ENCODE measurements around the gene LRRC38.
"Not testable (repeated sequence)": the region's sequence is repeated elsewhere in the genome, so short reads cannot be mapped to it uniquely, and the experiment has no call there.

Gene LRRC38

DNA sequence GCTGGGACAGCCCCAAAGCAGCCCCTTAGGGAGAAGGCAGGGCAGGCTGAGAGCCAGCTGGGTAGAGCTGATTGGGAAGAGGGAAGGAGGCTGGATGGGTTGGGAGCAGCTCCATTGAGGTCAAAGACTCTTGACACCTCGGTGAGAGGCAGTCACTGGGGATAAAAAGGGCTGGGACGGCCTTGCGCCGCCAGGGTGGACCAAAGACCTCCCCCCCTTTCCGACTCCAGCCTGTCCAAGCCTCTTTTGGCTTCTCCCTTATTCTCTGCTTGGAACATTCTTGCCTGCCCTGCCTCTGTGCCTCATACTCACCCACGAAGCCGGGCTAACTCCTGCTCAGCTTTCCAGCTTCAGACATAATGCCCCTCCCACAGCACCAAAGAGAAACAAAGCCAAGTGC is 51.1 kb downstream of the LRRC38 start:
- no peak for DNase-seq (ENCODE audit: low read depth)

DNA sequence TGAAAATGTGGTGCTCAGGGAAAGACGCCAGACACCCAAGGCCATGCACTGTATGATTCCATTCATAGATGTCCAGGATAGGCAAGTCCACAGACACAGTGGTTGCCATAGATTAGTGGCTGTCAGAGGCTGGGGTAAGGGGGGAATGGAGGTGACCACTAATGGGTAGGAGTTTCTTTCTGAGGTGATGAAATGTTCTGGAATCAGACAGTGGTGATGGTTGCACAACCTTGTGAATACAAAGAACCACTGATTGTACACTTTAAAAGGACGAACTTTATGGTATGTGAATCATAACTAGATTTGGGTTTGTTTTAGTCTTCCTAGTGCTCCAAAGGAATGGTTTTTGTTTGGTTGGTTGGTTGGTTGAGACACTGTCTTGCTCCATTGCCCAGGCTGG is 51.8 kb downstream of the LRRC38 start:
- DNase-seq (ENCODE audit: low read depth), result no peak

DNA sequence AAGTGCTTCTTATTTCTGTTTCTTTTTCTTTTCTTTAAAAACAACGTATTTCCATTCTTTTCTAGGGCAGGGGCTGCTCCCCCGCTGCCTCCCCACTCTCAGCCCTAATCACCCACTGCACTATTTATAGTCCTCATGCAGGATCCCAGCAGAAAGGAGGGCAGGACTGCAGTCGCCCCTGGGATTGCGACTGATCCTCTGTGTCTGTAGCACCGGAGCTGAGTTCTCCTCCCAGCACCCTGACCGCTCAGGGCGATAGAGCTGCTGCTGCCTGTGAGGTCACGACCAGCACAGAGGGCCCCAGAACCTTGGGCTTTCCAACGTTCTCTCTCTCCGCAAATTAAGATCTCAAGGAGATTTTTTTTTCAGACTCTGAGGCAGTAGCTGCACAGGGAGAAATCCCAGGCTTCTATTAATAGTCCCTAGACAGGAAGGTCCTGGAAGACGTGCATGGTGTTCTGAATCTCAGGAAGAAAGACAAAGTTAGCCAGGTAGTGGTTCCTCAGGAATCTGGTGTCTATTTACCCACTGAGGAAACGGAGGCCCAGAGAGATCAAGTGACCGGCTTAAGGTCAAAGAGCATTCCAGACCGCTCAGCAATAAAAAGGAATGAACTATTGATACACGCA is 56.8 kb downstream of the LRRC38 start:
- no peak for DNase-seq (ENCODE audit: low read depth)

DNA sequence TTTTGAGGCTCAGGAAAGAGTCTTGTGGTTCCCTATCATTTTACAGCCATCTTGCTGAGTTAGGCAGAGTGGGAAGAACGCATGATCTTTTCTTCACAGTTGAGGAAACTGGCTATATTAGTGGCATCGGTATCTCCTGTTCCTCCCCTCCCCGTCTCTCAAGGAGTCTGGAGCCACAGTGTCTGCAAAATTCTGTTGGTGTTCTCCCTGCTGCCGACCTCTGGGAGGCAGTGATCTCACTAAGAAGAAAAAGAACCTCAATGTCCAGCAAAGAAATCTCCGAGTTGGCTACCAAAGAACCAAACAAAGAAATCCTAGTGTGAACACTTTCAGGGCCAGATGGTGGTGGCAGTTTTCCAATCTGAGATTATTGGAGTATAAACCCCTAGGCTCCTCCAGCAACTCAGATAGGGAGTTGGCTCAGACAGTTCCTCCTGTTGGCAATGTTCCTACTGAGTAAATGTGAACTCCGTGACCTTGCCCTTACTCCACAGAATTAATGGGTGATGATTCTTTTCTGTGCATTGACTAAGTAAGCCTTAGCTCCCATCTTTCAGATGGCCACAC is 62.3 kb downstream of the LRRC38 start:
- DNase-seq (ENCODE audit: low read depth), result no peak

DNA sequence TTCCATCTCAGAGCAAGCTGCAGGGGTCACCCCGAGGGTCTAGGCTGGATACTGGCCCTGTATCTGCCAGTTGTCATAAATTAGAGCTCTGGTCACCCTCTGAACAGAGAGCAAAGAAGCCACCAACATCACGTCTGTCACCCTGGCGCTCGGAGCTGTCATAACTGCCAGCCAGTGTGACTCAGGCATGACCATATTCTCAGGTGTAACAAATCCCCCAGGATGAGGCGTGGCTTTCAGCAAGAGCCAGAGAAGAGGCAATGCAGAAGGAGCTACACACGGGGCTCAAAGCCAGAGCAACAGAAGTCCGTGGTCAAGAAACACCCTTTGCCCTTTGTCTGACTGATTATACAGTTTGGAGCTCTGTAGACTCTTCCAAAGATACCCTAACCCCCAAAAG is 63.6 kb downstream of the LRRC38 start:
- no peak for DNase-seq (ENCODE audit: low read depth)

DNA sequence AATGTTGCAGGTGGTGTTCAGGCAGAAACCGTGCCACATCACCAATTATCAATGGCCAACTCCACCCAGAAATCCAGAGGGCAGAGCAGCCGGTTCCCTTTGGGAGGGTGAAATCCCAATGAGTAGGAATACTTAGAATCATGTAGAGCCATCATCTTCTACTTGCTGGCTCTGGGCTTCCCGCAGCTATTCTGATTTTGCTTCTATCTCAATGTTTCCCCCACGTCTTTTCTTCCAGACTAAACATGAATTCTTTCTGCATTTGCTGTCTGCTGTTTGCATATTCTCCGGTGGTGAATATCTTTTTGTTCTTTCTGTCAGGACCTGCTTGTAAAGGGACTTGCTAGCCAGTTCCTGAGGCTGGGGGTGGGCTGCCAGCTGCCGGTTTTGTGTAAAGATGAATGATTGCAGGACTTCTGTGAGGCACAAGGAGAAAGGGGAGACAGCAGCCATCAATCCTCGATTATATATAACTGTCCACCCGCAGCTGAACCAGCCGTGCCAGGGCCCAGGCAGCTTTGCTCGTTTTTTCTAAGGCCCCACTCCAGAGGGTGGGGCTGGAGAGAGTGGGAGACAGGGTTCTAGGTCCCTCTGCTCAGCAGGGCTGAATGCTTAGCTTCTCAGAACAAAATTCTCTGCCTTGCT is 70.3 kb downstream of the LRRC38 start:
- no peak for DNase-seq (ENCODE audit: low read depth)

DNA sequence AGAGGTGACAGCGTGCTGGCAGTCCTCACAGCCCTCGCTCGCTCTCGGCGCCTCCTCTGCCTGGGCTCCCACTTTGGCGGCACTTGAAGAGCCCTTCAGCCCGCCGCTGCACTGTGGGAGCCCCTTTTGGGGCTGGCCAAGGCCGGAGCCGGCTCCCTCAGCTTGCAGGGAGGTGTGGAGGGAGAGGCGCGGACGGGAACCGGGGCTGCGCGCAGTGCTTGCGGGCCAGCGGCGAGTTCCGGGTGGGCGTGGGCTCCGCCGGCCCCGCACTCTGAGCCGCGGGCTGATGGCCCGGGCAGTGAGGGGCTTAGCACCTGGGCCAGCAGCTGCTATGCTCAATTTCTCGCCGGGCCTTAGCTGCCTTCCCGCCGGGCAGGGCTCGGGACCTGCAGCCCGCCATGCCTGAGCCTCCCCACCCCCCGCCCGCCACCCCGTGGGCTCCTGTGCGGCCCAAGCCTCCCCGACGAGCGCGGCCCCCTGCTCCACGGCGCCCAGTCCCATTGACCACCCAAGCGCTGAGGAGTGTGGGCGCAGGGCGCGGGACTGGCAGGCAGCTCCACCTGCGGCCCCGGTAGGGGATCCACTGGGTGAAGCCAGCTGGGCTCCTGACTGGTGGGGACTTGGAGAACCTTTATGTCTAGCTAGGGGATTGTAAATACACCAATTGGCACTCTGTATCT is 74.6 kb downstream of the LRRC38 start:
- not testable (repeated sequence) for DNase-seq (ENCODE audit: low read depth)

DNA sequence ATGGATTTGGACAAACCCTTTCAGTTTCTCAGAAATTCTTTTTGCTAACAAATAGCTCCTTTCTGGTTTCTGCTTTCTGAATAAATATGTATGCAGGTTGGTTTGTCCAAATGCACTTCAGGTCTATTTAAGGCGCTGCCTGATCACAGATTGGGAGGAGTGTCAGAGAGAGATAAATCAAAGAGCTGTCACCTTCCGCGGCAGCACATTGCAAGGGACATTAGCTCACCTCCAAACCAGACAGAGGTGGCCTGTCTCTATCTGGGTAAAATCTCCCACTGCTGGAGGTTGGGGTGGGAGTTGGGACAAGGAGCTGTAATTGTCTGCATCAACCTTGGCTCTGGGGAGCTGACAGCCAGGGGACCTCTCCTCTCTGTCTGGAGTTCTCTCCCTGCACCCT is 78.3 kb downstream of the LRRC38 start:
- no peak for DNase-seq (ENCODE audit: low read depth)

DNA sequence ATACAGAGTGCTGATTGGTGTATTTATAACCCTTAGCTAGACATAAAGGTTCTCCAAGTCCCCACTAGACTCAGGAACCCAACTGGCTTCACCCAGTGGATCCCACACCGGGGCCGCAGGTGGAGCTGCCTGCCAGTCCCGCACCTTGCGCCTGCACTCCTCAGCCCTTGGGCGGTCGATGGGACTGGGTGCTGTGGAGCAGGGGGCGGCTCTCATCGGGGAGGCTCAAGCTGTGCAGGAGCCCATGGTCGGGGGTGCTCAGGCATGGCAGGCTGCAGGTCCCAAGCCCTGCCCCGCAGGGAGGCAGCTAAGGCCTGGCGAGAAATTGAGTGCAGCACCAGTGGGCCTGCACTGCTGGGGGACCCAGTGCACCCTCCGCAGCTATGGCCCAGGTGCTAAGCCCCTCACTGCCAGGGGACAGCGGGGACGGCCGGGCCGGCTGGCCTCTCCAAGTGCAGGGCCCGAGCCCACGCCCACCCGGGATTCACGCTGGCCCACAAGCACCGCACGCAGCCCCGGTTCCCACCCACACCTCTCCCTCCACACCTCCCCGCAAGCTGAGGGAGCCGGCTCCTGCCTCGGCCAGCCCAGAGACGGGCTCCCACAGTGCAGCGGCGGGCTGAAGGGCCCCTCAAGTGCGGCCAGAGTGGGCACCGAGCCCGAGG is 80.0 kb downstream of the LRRC38 start:
- not testable (repeated sequence) for DNase-seq (ENCODE audit: low read depth)

DNA sequence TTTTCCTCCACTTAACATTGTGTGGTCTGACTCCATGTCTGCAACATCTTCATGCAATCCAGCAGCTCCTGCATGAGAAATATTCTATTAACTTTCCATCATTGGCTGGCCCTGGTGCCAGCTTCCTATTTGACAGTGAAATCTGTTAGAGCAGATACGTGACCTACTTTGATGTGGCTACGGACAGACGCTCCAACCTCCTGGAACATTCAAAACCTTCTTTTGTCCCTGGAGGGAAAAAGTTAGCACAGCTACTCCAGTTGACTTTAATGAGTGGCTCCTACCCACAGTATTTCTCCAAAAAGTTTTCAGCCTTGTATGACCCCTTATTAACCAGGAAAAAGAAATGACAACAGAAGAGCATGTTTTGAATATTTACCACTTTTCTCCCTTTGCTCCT is 81.6 kb downstream of the LRRC38 start:
- DNase-seq (ENCODE audit: low read depth), result no peak

DNA sequence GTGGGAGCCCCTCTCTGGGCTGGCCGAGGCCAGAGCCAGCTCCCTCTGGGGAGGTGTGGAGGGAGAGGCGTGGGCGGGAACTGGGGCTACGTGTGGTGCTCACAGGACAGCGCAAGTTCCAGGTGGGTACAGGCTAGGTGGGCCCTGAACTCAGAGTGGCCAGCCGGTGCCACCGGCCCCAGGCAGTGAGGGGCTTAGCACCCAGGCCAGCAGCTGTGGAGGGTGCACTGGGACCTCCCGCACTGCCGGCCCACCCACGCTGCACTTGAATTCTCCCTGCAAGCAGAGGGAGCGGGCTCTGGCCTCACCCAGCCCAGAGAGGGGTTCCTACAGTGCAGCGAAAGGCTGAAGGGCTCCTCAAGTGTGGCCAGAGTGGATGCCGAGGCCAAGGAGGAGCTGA is 83.3 kb downstream of the LRRC38 start:
- DNase-seq (ENCODE audit: low read depth), result no peak

All from HS-5 (cell line).